PC-9 (cell line): ENCODE results near the gene ARHGAP26. TPM values are rescaled to one million over a fixed set of nuclear protein-coding genes. Genes with fewer than 3 reads are reported as not detected.

Experiments
- BruUV-seq: library from RNA; stranded (reverse); fragments of 400-500 nt; replicated peaks from 2 replicates; lab custom pipeline; 2021; lab: Mats Ljungman, UMichigan
- CTCF ChIA-PET: fragments of 300-600 bp; sonication (Branson Sonifier 250); formaldehyde crosslinking; loops from one replicate; lab custom pipeline; 2022; ENCODE audit warnings: antibody characterized with exemption; lab: Charles Lee
- POLR2A ChIA-PET: fragments of 300-600 bp; sonication (Branson Sonifier 250); formaldehyde crosslinking; loops from one replicate; lab custom pipeline; 2022; ENCODE audit warnings: antibody characterized with exemption; ENCODE audit not compliant: unreplicated experiment; lab: Charles Lee
- DNase-seq, 2 experiments: peaks; one replicate each; pipeline versions ENCODE4 v3.0.0 to v3.0.0-alpha.2; 2015 to 2022; ENCODE audit warnings: mixed read lengths in 1 of 2
- H2AFZ ChIP-seq: fragments of 200-600 bp; sonication (generic); 2 replicates; pipeline ENCODE4 v1.8.1; 2017; ENCODE audit warnings: antibody characterized with exemption
- H3F3A ChIP-seq: fragments of 200-600 bp; sonication (generic); 2 replicates; pipeline ENCODE4 v1.8.1; 2017; ENCODE audit warnings: antibody characterized with exemption, mild to moderate bottlenecking, low read depth; ENCODE audit not compliant: insufficient read depth
- H3K27ac ChIP-seq: fragments of 200-600 bp; sonication (generic); 2 replicates; pipeline ENCODE4 v1.6.1; 2016; ENCODE audit warnings: mixed run types
- H3K27me3 ChIP-seq: fragments of 200-600 bp; sonication (generic); 2 replicates; pipeline ENCODE4 v1.6.1; 2016; ENCODE audit warnings: low read depth, mixed run types; ENCODE audit not compliant: insufficient read depth
- H3K36me3 ChIP-seq: fragments of 200-600 bp; sonication (generic); 2 replicates; pipeline ENCODE4 v1.6.1; 2016; ENCODE audit warnings: low read depth, mixed run types
- H3K4me1 ChIP-seq: fragments of 200-600 bp; sonication (generic); replicated peaks from 2 replicates; pipeline ENCODE4 v1.6.1; 2016; ENCODE audit warnings: mixed run types; ENCODE audit not compliant: insufficient read depth
- H3K4me2 ChIP-seq: fragments of 200-600 bp; sonication (generic); 2 replicates; pipeline ENCODE4 v1.6.1; 2017; ENCODE audit warnings: mixed run types
- H3K4me3 ChIP-seq: fragments of 200-600 bp; sonication (generic); 2 replicates; pipeline ENCODE4 v1.6.1; 2016; ENCODE audit warnings: mixed run types
- H3K79me2 ChIP-seq: fragments of 200-600 bp; sonication (generic); 2 replicates; pipeline ENCODE4 v1.6.1; 2017; ENCODE audit warnings: low read depth, mixed run types
- H3K9me2 ChIP-seq: fragments of 200-600 bp; sonication (generic); 2 replicates; pipeline ENCODE4 v1.8.1; 2017; ENCODE audit warnings: mild to moderate bottlenecking; ENCODE audit not compliant: insufficient read depth
- H3K9me3 ChIP-seq: fragments of 200-600 bp; sonication (generic); 2 replicates; pipeline ENCODE4 v1.8.1; 2016; ENCODE audit warnings: low read depth; ENCODE audit not compliant: insufficient read depth
- H4K20me1 ChIP-seq: fragments of 200-600 bp; sonication (generic); 2 replicates; pipeline ENCODE4 v1.8.1; 2017; ENCODE audit not compliant: insufficient read depth
- CTCF ChIP-seq: fragments of 200-600 bp; sonication (generic); conservative IDR thresholded peaks from 2 replicates; pipeline ENCODE4 v1.6.1; 2017; ENCODE audit warnings: mixed run types, antibody characterized with exemption, mild to moderate bottlenecking, moderate library complexity
- EZH2 ChIP-seq: fragments of 200-600 bp; sonication (generic); IDR thresholded peaks from 2 replicates; pipeline ENCODE4 v1.8.0; 2017; ENCODE audit warnings: antibody characterized with exemption, low read depth
- intact Hi-C: fragments of 100-400 bp; cut with micrococcal nuclease; formaldehyde crosslinking; loops from one replicate; pipeline ENCODE4 v1.10.0; 2022; ENCODE audit not compliant: unreplicated experiment
- total RNA-seq: library from RNA; stranded (reverse); gene quantifications from 2 replicates; pipeline ENCODE4 v1.2.3, GENCODE V29; 2021

Gene ARHGAP26
- total RNA-seq, 1 experiment from 2014 or later, result 29.7 TPM

GRCh38 chr5:142873831-142874230, 103.7 kb downstream of the ARHGAP26 start:
- TF ChIP-seq CTCF (no peak), EZH2 (no peak)
- peaks cover 9% of the 10 kb centered on the region for H3K79me2 ChIP-seq
- intact Hi-C loops, result loop anchor here (10.0 kb wide), 1 partner anchor 129 kb away; no protein-coding TSS in a partner anchor
- H3K9me3 ChIP-seq, result no peaks in the 10 kb centered on the region
- H2AFZ ChIP-seq, result no peak overlapping the region
- no peaks in the 10 kb centered on the region for H3K36me3 ChIP-seq
- H3K4me3 ChIP-seq, result no peak overlapping the region
- H3K27me3 ChIP-seq, result no peaks in the 10 kb centered on the region
- H4K20me1 ChIP-seq, result no peaks in the 10 kb centered on the region
- no TSS peak for BruUV-seq
- peaks cover 31% of the 10 kb centered on the region for H3F3A ChIP-seq
- peak overlapping the region; percentile 78 for H3K27ac ChIP-seq
- peaks cover 48% of the 10 kb centered on the region for H3K4me1 ChIP-seq
- no peaks in the 10 kb centered on the region for H3K9me2 ChIP-seq
- peak overlapping the region; percentile 45 for H3K4me2 ChIP-seq
- DNase-seq, result no peak
- CTCF ChIA-PET, result interaction anchor here (0.6 to 0.8 kb wide), 2 partner anchors 126 to 527 kb away, joined by 3 read pairs; no protein-coding TSS in a partner anchor
- POLR2A ChIA-PET, result interaction anchor here (0.6 kb wide), 1 partner anchor 302 kb away, joined by 9 read pairs; no protein-coding TSS in a partner anchor

- H3K9me3 ChIP-seq, result no peaks in the 10 kb centered on the region
- H3K9me2 ChIP-seq, result no peaks in the 10 kb centered on the region
- BruUV-seq, result no TSS peak
- POLR2A ChIA-PET, result no interaction called here
- H3K4me2 ChIP-seq, result peak overlapping the region; percentile 45
- H3K36me3 ChIP-seq, result no peaks in the 10 kb centered on the region
- H3K27ac ChIP-seq, result peak overlapping the region; percentile 78
- no peak overlapping the region for H3K4me3 ChIP-seq
- peaks cover 48% of the 10 kb centered on the region for H3K4me1 ChIP-seq
- H4K20me1 ChIP-seq, result no peaks in the 10 kb centered on the region
- TF ChIP-seq EZH2, result no peak
- TF ChIP-seq CTCF, result no peak
- H3K27me3 ChIP-seq, result no peaks in the 10 kb centered on the region
- DNase-seq, result peak; percentile 68 to 76
- peaks cover 35% of the 10 kb centered on the region for H3F3A ChIP-seq
- CTCF ChIA-PET, result interaction anchor here (0.6 to 1.4 kb wide), 3 partner anchors 10 to 526 kb away, joined by 3 read pairs; no protein-coding TSS in a partner anchor
- H3K79me2 ChIP-seq, result peaks cover 9% of the 10 kb centered on the region
- intact Hi-C loops, result loop anchor here (10.0 kb wide), 1 partner anchor 130 kb away; no protein-coding TSS in a partner anchor
- H2AFZ ChIP-seq, result no peak overlapping the region
Measured at GRCh38 chr5:142874540-142874939, 104.4 kb downstream of the ARHGAP26 start.

GRCh38 chr5:142875936-142876335, 105.8 kb downstream of the ARHGAP26 start:
- H3K4me3 ChIP-seq, result no peak overlapping the region
- H3K79me2 ChIP-seq, result peaks cover 5% of the 10 kb centered on the region; the same call in 1 of the 2 replicates
- TF ChIP-seq CTCF (no peak), EZH2 (no peak)
- no peaks in the 10 kb centered on the region for H3K27me3 ChIP-seq
- no peaks in the 10 kb centered on the region for H3K36me3 ChIP-seq
- peaks cover 46% of the 10 kb centered on the region for H3K4me1 ChIP-seq
- H4K20me1 ChIP-seq, result no peaks in the 10 kb centered on the region
- H3K9me3 ChIP-seq, result no peaks in the 10 kb centered on the region
- ChIA-PET CTCF (no interaction called here), POLR2A (no interaction called here)
- H3K4me2 ChIP-seq, result no peak overlapping the region
- intact Hi-C loops, result loop anchor here (10.0 kb wide), 1 partner anchor 131 kb away; no protein-coding TSS in a partner anchor
- H3K9me2 ChIP-seq, result no peaks in the 10 kb centered on the region
- H3F3A ChIP-seq, result peaks cover 36% of the 10 kb centered on the region
- BruUV-seq, result no TSS peak
- no peak overlapping the region for H3K27ac ChIP-seq
- DNase-seq, result no peak
- no peak overlapping the region for H2AFZ ChIP-seq
